ENCODE measurements around the gene GRID1.

GRCh38 chr10:86295791-86296190 lies 70.8 kb downstream of the GRID1 start:
- no peak for TF ChIP-seq POLR2AphosphoS5 (IDR thresholded peaks at IDR 0.05; ENCODE audit: low read length)
- no peak for TF ChIP-seq NFYB (IDR thresholded peaks at IDR 0.05; ENCODE audit: insufficient read depth, low read depth, low read length)
- no peak for TF ChIP-seq HDAC2 (IDR thresholded peaks at IDR 0.05)
- TF ChIP-seq TAF1 (IDR thresholded peaks at IDR 0.05; ENCODE audit: borderline replicate concordance, low read depth, low read length) = no peak
- no peak for TF ChIP-seq ZBTB4 (CRISPR knock-in tag; IDR thresholded peaks at IDR 0.05)
- TF ChIP-seq ESRRA (IDR thresholded peaks at IDR 0.05; ENCODE audit: low read length) = no peak
- no peak for TF ChIP-seq EGR1 (IDR thresholded peaks at IDR 0.05; ENCODE audit: borderline replicate concordance in 1 of 2, low read depth in 2 of 2, low read length in 2 of 2)
- no peak for TF ChIP-seq YY1 (IDR thresholded peaks at IDR 0.05; ENCODE audit: low read depth, low read length)
- no peak for TF ChIP-seq CHD1 (IDR thresholded peaks at IDR 0.05; ENCODE audit: low read depth, low read length)
- no peak for TF ChIP-seq MAX (IDR thresholded peaks at IDR 0.05; ENCODE audit: low read depth, low read length)
- TF ChIP-seq NRF1 (conservative IDR thresholded peaks at IDR 0.05; ENCODE audit: low read depth, low read length) = no peak
- TF ChIP-seq POLR2A (IDR thresholded peaks at IDR 0.05; ENCODE audit: low read depth, low read length) = no peak
